GM19035 (cell line): ENCODE measurements around the gene VAV1.
A peak's percentile ranks its signal among the peaks of the same experiment; 100 is the strongest.
"Not testable (repeated sequence)": the region's sequence is repeated elsewhere in the genome, so short reads cannot be mapped to it uniquely, and the experiment has no call there.

Experiments used
- ATAC-seq: cut with Tn5 transposase; IDR thresholded peaks from one replicate; pipeline ENCODE4 v1.9.1; 2021; ENCODE audit not compliant: unreplicated experiment

The VAV1 gene

GRCh38 chr19:6754653-6755463 lies 17.6 kb upstream of the VAV1 start:
- ATAC-seq, result no peak

- no peak for ATAC-seq
Observed at GRCh38 chr19:6760606-6761005, 11.9 kb upstream of the VAV1 start.

- ATAC-seq, result no peak
Observed at GRCh38 chr19:6761053-6761676, 11.3 kb upstream of the VAV1 start.

- ATAC-seq, result not testable (repeated sequence)
Observed at GRCh38 chr19:6762253-6762797, 10.2 kb upstream of the VAV1 start.

GRCh38 chr19:6765738-6766356 lies 6.7 kb upstream of the VAV1 start:
- no peak for ATAC-seq

- ATAC-seq, result no peak
Observed at GRCh38 chr19:6766357-6767080, 6.0 kb upstream of the VAV1 start.

- ATAC-seq, result peak; percentile 18
Observed at GRCh38 chr19:6767081-6767356, 5.5 kb upstream of the VAV1 start.

- ATAC-seq, result peak; percentile 75
Observed at GRCh38 chr19:6767357-6768235, 4.9 kb upstream of the VAV1 start, which contains the start of gene SH2D3A. Gene SH2D3A (minus strand): TSS chr19:6767435. CDS start chr19:6763748, 3,687 bp downstream.

GRCh38 chr19:6768236-6768785 lies 4.2 kb upstream of the VAV1 start:
- no peak for ATAC-seq

- ATAC-seq, result no peak
Observed at GRCh38 chr19:6769006-6769619, 3.4 kb upstream of the VAV1 start.

GRCh38 chr19:6771648-6772027 lies 870 bp upstream of the VAV1 start:
- ATAC-seq, result not testable (repeated sequence)

GRCh38 chr19:6772866-6773322 lies 386 bp downstream of the VAV1 start:
- ATAC-seq, result peak; percentile 7

GRCh38 chr19:6773323-6773931 lies 919 bp downstream of the VAV1 start:
- ATAC-seq, result peak; percentile 27

- ATAC-seq, result no peak
Observed at GRCh38 chr19:6774821-6775707, 2.6 kb downstream of the VAV1 start.

- ATAC-seq, result not testable (repeated sequence)
Observed at GRCh38 chr19:6776045-6776444, 3.5 kb downstream of the VAV1 start.

GRCh38 chr19:6776999-6777398 lies 4.5 kb downstream of the VAV1 start:
- no peak for ATAC-seq

- ATAC-seq, result no peak
Observed at GRCh38 chr19:6777434-6777833, 4.9 kb downstream of the VAV1 start.

- no peak for ATAC-seq
Observed at GRCh38 chr19:6778386-6778785, 5.9 kb downstream of the VAV1 start.
